H4 (cell line): ENCODE data around the gene E2F2. TPM values are rescaled to one million over a fixed set of nuclear protein-coding genes. Genes with fewer than 3 reads are reported as not detected.

Experiments
- DNase-seq: peaks from one replicate; pipeline ENCODE4 v3.0.0-alpha.2; 2015; ENCODE audit warnings: low spot score
- total RNA-seq: library from RNA; depleted of rRNA; stranded (reverse); fragments of >200 nt; shearing (Covaris generic); gene quantifications from 2 replicates; pipeline ENCODE4 v1.2.3, GENCODE V29; 2014; rRNA removed

The E2F2 gene
- total RNA-seq, result 4.4 and 5.2 TPM in 2 replicates

- peak; percentile 84 for DNase-seq
Observed at GRCh38 chr1:23530747-23531561, at the start of gene E2F2. Gene E2F2 (minus strand): TSS chr1:23531233. CDS start chr1:23530793, 440 bp downstream.

DNA sequence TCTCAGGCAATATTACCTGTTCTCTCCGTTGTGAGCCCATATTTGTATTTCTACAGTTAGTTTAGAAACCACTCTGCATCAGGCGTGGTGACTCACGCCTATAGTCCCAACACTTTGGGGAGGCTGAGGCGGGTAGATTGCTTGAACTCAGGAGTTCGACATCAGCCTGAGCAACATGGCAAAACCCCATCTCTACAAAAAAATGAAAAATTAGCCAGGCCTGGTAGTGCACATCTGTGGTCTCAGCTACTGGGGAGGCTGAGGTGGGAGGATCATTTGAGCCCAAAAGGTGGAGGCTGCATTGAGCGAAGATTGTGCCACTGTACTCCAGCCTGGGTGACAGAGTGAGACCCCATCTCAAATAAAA is 47.9 kb upstream of the E2F2 start:
- DNase-seq, result no peak

- no peak for DNase-seq
Observed at GRCh38 chr1:23578311-23578996, 47.4 kb upstream of the E2F2 start.

- peak; percentile 51 for DNase-seq
Observed at GRCh38 chr1:23577056-23578004, 46.3 kb upstream of the E2F2 start.

GRCh38 chr1:23576338-23577055 is 45.5 kb upstream of the E2F2 start:
- DNase-seq, result no peak

GRCh38 chr1:23575226-23575810 is 44.3 kb upstream of the E2F2 start:
- DNase-seq, result no peak

DNA sequence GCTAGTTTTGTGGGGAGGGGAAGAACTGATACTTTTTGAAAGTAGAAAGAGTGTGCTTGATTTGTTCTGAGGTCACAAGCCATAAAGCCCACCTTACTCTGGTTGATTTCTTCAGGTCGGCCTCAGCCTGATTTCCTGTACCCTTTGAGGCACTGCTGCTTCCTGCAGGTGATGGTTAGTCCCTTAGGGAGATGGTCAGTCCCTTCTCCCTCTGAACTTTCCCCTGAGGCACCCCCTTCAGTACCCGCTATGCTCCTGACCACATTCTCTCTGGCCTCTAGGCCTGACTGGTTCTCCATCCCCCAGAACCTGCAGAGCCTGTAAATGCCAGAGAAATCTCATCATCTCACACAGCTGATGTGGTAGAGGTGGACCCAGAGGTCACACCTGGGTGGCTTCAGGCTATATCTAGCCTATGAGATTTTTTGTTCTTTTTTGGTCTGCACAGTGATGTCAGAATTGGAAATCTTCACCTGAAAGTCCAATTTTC is 43.3 kb upstream of the E2F2 start:
- no peak for DNase-seq

- no peak for DNase-seq
Observed at GRCh38 chr1:23573574-23574182, 42.6 kb upstream of the E2F2 start.

DNA sequence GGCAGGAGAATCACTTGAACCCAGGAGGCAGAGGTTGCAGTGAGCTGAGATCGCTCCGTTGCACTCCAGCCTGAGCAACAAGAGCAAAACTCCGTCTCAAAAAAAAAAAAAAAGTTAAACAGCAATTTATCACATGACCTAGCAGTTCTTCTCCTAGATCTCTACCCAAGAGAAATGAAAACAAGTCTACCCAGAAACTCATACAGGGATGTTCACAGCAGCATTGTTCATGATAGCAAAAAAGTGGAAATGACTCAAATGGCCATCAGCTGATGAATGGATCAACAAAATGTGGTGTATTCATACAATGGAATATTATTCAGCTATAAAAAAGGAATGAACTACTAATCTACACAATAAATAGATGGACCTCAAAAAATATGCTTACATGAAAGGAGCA is 40.4 kb upstream of the E2F2 start:
- DNase-seq, result no peak

DNA sequence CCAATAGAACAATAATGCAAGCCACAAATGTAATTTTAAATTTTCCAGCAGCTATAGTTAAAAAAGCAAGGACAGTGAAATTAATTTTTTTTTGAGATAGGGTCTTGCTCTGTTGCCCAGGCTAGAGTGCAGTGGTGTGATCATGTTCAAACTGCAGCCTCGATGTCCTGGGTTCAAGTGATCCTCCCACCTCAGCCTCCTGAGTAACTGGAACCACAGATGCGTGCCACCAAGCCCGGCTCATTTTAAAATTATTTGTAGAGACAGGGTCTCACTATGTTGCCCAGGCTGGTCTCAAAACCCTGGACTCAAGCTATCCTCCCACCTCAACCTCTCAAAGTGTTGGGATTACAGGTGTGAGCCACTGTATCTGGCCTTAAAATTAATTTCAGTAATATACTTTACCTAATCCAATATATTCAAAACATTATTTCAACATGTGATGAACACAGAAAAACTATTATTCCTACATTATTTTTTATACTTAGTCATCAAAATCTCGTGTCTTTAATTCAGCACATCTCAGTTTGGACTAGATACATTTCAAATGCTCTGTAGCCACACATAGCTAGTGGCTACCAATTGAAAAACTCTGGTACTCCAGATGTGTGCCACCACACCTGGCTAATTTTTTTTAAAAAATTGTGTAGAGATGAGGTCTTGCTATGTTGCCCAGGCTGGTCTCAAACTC is 39.1 kb upstream of the E2F2 start:
- DNase-seq, result no peak

DNA sequence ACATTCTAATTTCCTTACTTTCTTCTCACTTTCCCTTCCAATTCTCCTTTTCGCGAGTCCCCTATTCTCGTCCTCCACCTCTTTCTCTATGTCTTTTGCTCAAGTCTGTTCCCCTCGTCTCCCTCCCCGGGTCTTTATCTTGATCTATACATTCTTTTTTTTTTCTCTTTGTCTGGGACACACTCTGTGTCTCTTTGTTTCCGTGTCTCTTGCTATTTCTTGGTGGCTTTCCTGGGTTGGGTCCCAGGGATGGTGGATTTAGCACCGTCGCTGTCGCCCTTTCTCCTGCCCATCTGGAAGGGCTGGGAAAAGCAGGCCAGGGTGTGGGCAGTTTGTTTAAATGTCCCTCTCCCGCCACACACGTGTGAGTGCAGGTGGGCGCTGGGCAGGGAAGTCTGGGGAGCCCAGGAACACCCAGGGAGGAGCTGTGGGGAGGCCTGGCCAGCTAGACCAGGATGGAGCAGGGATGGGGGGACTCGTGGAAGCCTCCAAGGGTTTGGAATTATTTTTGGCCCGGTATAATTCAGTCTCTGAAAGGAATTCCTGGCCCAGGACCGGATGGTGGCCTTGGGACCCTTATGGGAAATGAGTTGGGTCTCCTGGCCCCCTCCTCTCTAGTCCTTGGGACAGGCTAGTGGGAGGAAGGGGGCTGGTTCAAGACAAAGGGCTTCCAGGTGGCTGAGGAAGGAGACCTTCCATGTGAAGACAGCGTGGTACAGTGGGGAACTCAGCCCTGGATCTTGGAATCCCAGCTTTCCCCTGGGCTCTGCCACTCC is 37.8 kb upstream of the E2F2 start:
- DNase-seq, result no peak

- DNase-seq, result no peak
Observed at GRCh38 chr1:23567996-23568607, 37.1 kb upstream of the E2F2 start.

- no peak for DNase-seq
Observed at GRCh38 chr1:23567629-23567995, 36.6 kb upstream of the E2F2 start.

DNA sequence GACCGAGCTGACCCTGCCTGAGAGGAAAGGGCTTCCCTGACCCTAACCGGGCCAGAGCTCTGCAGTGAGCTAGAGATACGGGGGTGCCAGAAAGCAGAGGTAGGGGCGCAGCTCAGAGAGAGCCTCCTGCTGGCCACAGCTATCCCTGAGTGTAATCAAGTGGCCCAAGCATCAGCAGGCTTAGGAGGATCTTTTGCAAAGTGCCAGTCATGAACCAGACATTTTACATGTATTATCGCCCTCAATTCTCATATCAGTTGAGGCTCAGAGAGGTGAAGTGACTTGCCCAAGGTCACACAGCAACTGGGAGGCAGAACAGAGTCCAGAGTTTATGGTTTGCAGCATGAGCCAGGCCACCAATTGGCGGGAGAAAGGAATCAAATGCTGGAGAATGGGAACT is 35.3 kb upstream of the E2F2 start:
- no peak for DNase-seq

GRCh38 chr1:23565776-23566175 is 34.7 kb upstream of the E2F2 start:
- no peak for DNase-seq

DNA sequence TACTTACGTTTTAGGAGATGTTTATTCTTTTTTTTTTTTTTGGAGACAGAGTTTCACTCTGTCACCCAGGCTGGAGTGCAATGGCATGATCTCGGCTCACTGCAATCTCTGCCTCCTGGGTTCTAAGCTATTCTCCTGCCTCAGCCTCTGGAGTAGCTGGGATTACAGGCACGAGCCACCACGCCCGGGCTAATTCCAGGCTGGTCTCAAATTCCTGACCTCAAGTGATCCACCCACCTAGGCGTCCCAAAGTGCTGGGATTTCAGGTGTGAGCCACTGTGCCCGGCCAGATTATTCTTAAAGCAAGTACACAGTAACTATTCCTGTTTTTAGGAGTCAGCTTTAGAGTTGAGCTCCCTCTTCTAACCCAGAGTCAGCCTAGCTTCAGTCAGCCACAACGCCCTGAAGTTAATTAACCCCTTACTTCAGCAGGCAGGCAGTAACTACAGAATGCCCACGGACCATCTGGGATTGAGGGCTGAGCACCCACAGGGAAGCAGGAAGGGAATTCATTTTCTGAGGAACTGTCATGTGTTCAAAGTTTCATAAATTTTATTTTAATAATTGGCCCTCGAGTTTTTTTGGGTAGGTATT is 33.6 kb upstream of the E2F2 start:
- DNase-seq, result no peak

DNA sequence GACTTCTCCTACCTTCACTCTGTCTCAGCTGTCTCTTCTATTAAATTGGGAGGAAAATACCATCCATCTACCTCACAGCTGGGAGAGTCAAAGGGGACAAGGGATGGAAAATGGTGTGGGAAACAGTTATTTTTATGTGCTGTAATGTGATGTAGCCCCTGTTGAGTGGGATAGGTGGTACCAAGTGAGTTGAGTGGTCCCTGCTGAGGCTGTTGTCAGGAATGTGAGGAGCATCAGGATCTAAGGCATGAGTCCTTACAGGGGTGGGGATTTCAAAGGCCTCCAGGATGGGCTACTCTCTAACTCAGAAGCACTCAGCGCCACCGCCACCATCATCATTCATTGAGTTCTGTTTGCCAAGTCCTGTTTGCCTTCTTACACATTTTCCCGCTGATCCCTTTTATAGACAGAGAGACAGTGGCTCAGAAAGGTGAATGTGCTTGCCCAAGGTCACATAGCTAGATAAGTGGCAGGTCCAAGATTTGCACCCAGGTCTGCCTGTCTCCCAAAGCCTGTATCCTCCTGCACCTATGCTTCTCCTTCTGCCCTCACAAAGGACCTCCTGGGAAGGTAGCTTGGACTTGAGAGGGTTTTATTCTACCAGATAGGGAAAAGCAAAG is 32.8 kb upstream of the E2F2 start:
- no peak for DNase-seq

DNA sequence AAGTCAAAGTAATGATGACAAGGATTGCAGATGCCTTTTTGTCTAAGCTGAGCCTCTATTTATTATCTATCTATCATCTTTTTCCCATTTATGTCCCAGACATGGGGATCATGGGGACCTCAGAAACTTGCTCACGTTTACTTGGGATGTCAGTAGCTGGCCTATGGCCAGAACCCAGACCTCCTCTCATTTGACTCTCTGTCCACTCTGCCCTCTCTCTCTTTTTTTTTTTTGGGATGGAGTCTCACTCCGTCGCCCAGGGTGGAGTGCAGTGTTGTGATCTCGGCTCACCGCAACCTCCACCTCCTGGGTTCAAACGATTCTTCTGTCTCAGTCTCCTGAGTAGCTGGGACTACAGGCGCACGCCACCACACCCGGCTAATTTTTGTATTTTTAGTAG is 32.0 kb upstream of the E2F2 start:
- no peak for DNase-seq
